Adipose tissue (tissue), 3 donors: Measurements from ENCODE around the gene BNIP5. TPM values are rescaled to one million over a fixed set of nuclear protein-coding genes. Genes with fewer than 3 reads are reported as not detected.
"Not testable (repeated sequence)": the region's sequence is repeated elsewhere in the genome, so short reads cannot be mapped to it uniquely, and the experiment has no call there.

Source experiments
- H3K27ac ChIP-seq: one replicate; pipeline ENCODE4 v1.5.1; 2013; ENCODE audit warnings: low read depth, low read length
- WGBS, 3 donors: extraction: QIAGEN DNeasy Blood & Tissue Kit; methylation state at CpG; one replicate each; pipeline ENCODE4 v1.1.7; 2013; 5-methylcytosine and 5-hydroxymethylcytosine counted together
- polyA plus RNA-seq, 3 donors: library from polyadenylated mRNA; stranded (reverse); fragments of 200-250 nt; gene quantifications; one replicate each; pipeline ENCODE4 v1.2.3, GENCODE V29; 2013
- donor health status: healthy with polysubstance abuse.
- donor health status: Bipolar disorder and iron deficiency.
- donor health status: healthy.

Gene BNIP5
- polyA plus RNA-seq, 3 donors, result 0.07 to 0.51 TPM; not detected in 1

GRCh38 chr6:36350082-36350481, 13.4 kb upstream of the BNIP5 start:
- 49 to 77% (median 52%) methylated on average over 4 of the region's 4 CpGs for WGBS, 3 donors
- H3K27ac ChIP-seq, result no peak overlapping the region

DNA sequence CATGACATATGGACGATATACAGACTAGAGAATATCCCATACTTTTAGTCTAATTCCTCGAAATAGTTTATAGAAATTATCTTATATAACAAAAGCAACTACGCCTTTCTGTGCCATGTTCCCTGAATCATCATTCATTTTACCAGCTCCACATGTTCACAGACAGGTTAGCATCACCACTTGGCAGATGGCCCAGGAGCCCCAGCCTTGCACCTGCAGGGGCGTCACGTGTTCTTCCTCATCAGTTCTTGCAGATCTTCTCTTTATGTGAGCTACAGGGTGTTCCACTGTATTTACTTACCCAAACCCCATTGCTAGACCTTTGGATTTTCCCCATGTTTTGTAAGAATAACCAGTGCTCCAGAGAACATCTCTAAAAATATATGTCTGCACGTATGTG, 12.6 kb upstream of the BNIP5 start:
- 71 to 84% (median 80%) methylated on average over 6 of the region's 6 CpGs for WGBS, 3 donors
- no peak overlapping the region for H3K27ac ChIP-seq

GRCh38 chr6:36347621-36348020, 10.9 kb upstream of the BNIP5 start:
- WGBS, 3 donors, result 49 to 91% (median 81%) methylated on average over 4 of the region's 4 CpGs

GRCh38 chr6:36346486-36347273, 10.0 kb upstream of the BNIP5 start:
- 91 to 95% (median 91%) methylated on average over 20 of the region's 20 CpGs for WGBS, 3 donors
- no peak overlapping the region for H3K27ac ChIP-seq

More at GRCh38 chr6:36347621-36348020, 10.9 kb upstream of the BNIP5 start:
- no peak overlapping the region for H3K27ac ChIP-seq

GRCh38 chr6:36345681-36346466, 9.2 kb upstream of the BNIP5 start:
- 86 to 91% (median 89%) methylated on average over 13 of the region's 13 CpGs for WGBS, 3 donors
- H3K27ac ChIP-seq, result no peak overlapping the region

DNA sequence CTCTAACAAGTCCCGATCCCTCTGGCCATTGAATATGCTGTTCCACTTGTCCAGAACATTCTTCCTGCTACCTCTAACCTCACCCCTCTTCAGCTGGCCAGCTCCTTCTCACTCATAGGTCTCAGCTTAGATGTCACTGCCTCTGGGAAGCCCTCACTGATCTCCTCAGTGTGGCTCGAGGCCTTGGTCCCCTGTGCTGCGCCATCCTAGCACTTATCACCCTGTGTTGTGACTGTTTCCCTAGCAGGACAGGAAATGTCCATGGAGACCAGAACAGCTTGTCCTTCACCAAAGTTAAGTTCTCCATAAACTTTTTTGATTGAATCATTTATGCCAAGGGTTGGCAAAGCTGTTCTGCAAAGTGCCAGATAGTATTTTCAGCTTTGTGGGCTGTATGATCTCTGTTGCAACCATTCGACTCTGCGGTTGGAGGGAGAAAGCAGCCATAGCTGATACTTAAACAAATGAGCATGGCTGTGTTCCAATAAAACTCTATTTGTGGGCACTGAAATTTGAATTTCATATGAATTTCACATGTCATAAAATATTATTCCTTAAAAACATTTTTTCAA, 6.5 kb upstream of the BNIP5 start:
- H3K27ac ChIP-seq, result no peak overlapping the region
- 75 to 81% (median 76%) methylated on average over 5 of the region's 5 CpGs for WGBS, 3 donors

- WGBS, 3 donors, result 19 to 24% (median 21%) methylated on average over 36 of the region's 36 CpGs
- no peak overlapping the region for H3K27ac ChIP-seq
Observed at GRCh38 chr6:36340618-36341454, 4.1 kb upstream of the BNIP5 start.

DNA sequence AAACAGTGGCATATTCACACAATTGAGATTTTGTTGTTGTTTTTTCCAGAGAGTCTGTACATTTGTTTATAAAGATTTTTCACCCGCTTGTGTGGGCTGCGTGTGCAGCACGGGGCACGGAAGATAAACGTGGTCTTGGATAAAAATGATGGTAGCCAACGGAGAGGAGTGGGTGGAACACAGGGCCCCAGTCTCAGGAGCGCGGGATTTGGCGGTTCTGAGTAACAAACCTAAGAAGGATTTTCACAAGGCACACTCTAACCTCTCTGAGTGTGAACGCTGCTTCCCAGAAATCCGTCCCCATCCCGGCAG, 3.6 kb upstream of the BNIP5 start:
- no peak overlapping the region for H3K27ac ChIP-seq
- 48 to 64% (median 59%) methylated on average over 12 of the region's 12 CpGs for WGBS, 3 donors

DNA sequence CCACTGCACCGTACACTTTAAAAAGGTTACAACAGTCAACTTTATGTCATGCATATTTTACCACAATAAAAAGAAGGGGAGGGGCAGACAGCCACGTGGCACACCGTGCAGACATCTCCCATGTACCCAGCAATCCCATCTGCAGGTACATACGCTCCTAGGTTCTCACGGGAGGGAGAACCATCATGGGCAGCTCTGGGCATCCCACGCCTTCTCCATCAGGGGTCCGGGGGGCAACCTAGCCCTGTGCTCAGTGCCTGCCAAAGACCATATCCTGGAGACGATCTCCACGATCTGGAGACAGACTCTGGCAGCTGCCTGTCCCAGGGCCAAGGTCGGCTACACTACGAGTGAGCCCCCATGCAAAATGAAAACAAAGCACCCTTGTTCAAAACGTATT, 2.5 kb upstream of the BNIP5 start:
- WGBS, 3 donors, result 79 to 86% (median 86%) methylated on average over 12 of the region's 12 CpGs
- no peak overlapping the region for H3K27ac ChIP-seq

- not testable (repeated sequence) for H3K27ac ChIP-seq
- WGBS, 3 donors, result 65 to 100% (median 92%) methylated on average over 1 of the region's 1 CpG
Observed at GRCh38 chr6:36338223-36338622, 1.5 kb upstream of the BNIP5 start.

GRCh38 chr6:36337814-36338213, 1.1 kb upstream of the BNIP5 start:
- no peak overlapping the region for H3K27ac ChIP-seq
- 89 to 100% (median 97%) methylated on average over 1 of the region's 1 CpG for WGBS, 3 donors

DNA sequence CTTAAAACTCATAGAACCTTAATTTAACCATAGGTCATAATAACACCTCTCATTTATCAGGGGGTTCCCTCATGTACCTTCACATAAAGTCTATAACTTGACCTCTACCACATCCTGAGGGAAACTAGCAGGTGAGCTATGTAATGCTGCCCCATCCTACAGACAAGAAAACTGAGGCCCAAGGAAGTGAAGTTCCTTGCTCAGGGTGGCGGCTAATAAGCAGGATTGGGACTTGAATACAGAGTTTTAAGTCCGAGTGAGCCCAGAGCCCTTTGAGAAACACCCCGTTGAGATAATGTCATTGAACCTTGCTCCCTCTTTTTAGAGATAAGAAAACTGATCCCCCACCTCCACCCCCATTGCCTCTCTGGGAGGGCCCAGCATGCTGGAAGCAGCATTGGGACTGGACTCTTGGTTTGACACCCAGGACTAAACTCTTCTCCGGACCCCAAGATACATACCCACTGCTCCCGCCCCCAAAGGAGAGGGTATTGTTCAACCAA, 429 bp downstream of the BNIP5 start:
- WGBS, 3 donors, result 81 to 92% (median 90%) methylated on average over 5 of the region's 5 CpGs
- no peak overlapping the region for H3K27ac ChIP-seq

DNA sequence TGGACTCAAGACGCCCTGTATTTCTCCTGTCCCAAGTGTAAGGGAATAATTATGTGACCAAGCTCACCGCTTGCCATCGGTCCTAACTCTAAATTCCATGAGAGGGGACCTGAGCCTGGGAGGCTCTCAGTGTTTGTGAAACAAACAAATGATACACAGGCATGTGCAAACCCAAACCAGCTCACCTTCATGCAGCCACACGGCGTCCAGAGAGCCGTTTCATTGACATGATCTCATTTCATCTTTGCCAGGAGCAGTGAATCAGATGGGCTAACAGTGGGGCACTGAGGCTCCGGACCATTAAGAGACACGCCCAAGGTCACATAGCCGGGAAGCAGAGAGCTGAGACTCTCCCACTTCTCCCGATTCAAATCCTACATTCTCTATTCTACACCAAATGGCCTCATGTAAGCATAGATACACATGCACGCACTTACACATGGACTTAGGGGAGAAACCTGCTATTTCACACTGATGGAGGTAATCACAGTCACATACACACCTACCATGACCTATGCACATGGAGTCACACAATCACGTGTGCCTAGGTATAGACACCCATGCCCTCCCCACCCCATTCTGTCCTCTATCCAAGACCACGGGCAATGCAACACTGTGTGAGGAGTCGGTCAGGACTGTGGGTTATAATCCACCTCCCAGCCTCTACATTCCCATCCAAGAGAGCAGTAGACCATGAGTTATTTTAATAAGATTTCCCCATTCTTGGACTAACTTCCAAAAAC, 1.1 kb downstream of the BNIP5 start:
- no peak overlapping the region for H3K27ac ChIP-seq
- WGBS, 3 donors, result 76 to 92% (median 80%) methylated on average over 14 of the region's 14 CpGs

GRCh38 chr6:36334832-36335459, 1.7 kb downstream of the BNIP5 start:
- 41 to 75% (median 72%) methylated on average over 14 of the region's 14 CpGs for WGBS, 3 donors
- H3K27ac ChIP-seq, result no peak overlapping the region

DNA sequence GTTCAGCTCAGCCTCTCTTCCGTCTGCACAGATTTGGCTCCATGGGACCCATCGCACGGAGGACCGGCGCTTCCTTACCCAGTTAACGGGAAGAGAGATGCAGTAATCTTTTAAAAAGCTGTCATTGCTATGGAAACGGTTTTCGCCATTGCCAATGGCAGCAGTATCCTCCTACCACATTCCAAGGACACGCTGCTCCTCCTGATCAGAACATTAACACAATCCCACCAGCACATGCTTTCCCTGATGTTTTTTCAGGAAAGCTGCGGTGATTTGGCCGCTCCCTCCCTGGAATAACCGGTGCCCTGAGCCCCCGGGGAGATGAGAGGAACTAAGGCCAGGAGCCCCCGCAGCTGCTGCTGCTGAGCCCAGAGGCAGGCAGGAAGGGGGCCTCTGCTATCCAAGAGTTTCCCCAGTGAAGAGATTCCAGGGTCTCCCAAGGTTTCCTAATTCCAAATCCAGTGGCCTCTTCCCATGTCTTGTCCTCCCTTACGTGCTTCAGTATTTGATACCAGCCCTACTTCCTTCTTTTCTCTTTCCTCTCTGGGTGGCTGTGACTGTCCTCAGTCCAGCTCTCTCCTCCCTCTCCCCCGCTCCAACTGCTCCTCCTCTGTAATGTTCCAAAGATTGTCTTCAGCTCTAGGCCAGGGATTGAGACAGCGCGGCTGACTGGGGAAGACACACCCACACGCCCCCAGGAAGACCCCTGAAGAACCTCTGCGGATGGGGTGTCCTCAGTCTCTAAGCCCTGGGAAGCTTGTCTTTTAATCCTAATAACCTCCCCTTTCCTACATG, 2.6 kb downstream of the BNIP5 start:
- no peak overlapping the region for H3K27ac ChIP-seq
- WGBS, 3 donors, result 27 to 70% (median 29%) methylated on average over 20 of the region's 20 CpGs

GRCh38 chr6:36333171-36333895, 3.4 kb downstream of the BNIP5 start:
- WGBS, 3 donors, result 44 to 63% (median 62%) methylated on average over 8 of the region's 8 CpGs
- no peak overlapping the region for H3K27ac ChIP-seq
